Measurements from ENCODE around the gene CXCL17.

The CXCL17 gene

GRCh38 chr19:42440357-42441048 lies 2.2 kb downstream of the CXCL17 start:
- no peaks in the 10 kb centered on the region for H3K27me3 ChIP-seq
- no peaks in the 10 kb centered on the region for H3K36me3 ChIP-seq
- TF ChIP-seq Cebpa-rat (IDR thresholded peaks at IDR 0.05): no peak
- no peak overlapping the region for H3K4me3 ChIP-seq
- peaks cover 14 to 39% (median 24%) of the 10 kb centered on the region in 10 experiments for H3K4me1 ChIP-seq
- H3K4me2 ChIP-seq: peak overlapping the region; percentile 18 to 71 (median 57)
- H3K9ac ChIP-seq: no peak overlapping the region
- no peak overlapping the region for H3K27ac ChIP-seq
- H3K9me3 ChIP-seq (replicated peaks in 1 of 11): no peaks in the 10 kb centered on the region
- peaks cover 0 to 8% (median 0%) of the 10 kb centered on the region in 11 experiments; a peak in 5 of 22 replicates for H4K20me1 ChIP-seq

- peak overlapping the region in 6 of 11 experiments; percentile 2 to 35 (median 23); a peak in 7 of 22 replicates for H3K4me2 ChIP-seq
- peaks cover 0 to 5% (median 0%) of the 10 kb centered on the region in 11 experiments; a peak in 4 of 22 replicates for H4K20me1 ChIP-seq
- no peaks in the 10 kb centered on the region for H3K36me3 ChIP-seq
- no peak overlapping the region for H3K4me3 ChIP-seq
- H3K9me3 ChIP-seq (replicated peaks in 1 of 11): no peaks in the 10 kb centered on the region
- no peaks in the 10 kb centered on the region for H3K27me3 ChIP-seq
- H3K27ac ChIP-seq: no peak overlapping the region
- H3K9ac ChIP-seq: no peak overlapping the region
- peaks cover 11 to 33% (median 19%) of the 10 kb centered on the region in 10 experiments for H3K4me1 ChIP-seq
- TF ChIP-seq Cebpa-rat (IDR thresholded peaks at IDR 0.05): peak in 1 of 11 experiments; percentile 27; a peak in 1 of 22 replicates
Measured at GRCh38 chr19:42436006-42436405, 6.7 kb downstream of the CXCL17 start.

DNA sequence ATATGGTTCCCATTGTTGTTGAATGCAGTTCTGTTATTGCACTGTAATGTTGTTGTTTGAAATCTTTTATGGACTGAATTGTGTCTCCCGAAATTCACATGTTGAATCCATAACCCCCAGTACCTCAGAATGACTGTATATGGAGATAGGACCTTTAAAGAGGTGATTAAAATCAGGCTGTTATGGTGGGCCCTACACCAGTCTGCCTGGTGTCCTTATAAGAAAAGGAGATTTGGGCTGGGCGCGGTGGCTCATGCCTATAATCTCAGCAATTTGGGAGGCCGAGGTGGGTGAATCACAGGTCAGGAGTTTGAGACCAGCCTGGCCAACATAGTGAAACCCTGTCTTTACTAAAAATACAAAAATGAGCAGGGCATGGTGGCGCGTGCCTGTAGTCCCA lies 7.4 kb downstream of the CXCL17 start:
- H3K4me1 ChIP-seq: peaks cover 5 to 26% (median 12%) of the 10 kb centered on the region in 10 experiments; a peak in 16 of 20 replicates

GRCh38 chr19:42433503-42434260 lies 9.1 kb downstream of the CXCL17 start:
- TF ChIP-seq Cebpa-rat (IDR thresholded peaks at IDR 0.05): no peak
- Histone ChIP-seq H3K4me3 (no peak overlapping the region), H3K36me3 (no peaks in the 10 kb centered on the region), H3K9ac (no peak overlapping the region), H3K4me1 (peaks cover 4 to 25% (median 12%) of the 10 kb centered on the region in 10 experiments; a peak in 15 of 20 replicates), H3K27ac (no peak overlapping the region; a peak in 1 of 22 replicates), H3K9me3 (replicated peaks in 1 of 11) (no peaks in the 10 kb centered on the region), H3K27me3 (no peaks in the 10 kb centered on the region), H3K4me2 (peak overlapping the region in 4 of 11 experiments; percentile 13 to 23 (median 17); a peak in 4 of 22 replicates), H4K20me1 (no peaks in the 10 kb centered on the region; a peak in 1 of 22 replicates)

More for the DNA sequence above, 7.4 kb downstream of the CXCL17 start:
- H3K4me2 ChIP-seq: no peak overlapping the region; a peak in 1 of 22 replicates
- H3K9ac ChIP-seq: no peak overlapping the region
- no peak overlapping the region for H3K27ac ChIP-seq
- H3K4me3 ChIP-seq: no peak overlapping the region
- TF ChIP-seq Cebpa-rat (IDR thresholded peaks at IDR 0.05): no peak
- H4K20me1 ChIP-seq: no peaks in the 10 kb centered on the region; a peak in 1 of 22 replicates
- no peaks in the 10 kb centered on the region for H3K9me3 ChIP-seq (replicated peaks in 1 of 11)
- no peaks in the 10 kb centered on the region for H3K36me3 ChIP-seq
- no peaks in the 10 kb centered on the region for H3K27me3 ChIP-seq

DNA sequence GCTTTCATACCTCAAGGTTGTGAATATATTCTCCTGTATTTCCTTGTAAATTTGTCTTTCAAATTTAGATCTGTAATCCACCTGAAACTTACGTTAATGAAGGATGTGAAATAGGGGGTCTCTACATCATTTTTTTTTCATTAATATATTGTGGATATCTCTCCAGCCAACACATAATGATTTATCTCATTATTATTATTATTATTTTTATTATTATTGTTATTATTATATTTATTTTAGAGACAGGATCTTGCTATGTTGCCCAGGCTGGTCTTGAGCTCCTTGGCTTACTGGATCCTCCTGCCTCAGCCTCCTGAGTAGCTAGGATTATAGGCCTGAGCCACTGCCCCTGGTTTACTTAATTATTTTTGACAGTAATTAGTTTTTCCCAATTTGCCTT lies 11.3 kb downstream of the CXCL17 start:
- no peak overlapping the region for H3K4me3 ChIP-seq
- no peaks in the 10 kb centered on the region for H3K27me3 ChIP-seq
- TF ChIP-seq Cebpa-rat (IDR thresholded peaks at IDR 0.05): no peak
- no peaks in the 10 kb centered on the region for H3K9me3 ChIP-seq (replicated peaks in 1 of 11)
- H3K9ac ChIP-seq: no peak overlapping the region
- no peak overlapping the region for H3K27ac ChIP-seq
- peaks cover 5 to 18% (median 8%) of the 10 kb centered on the region in 10 experiments; a peak in 11 of 20 replicates for H3K4me1 ChIP-seq
- no peak overlapping the region for H3K4me2 ChIP-seq
- H3K36me3 ChIP-seq: no peaks in the 10 kb centered on the region
- H4K20me1 ChIP-seq: no peaks in the 10 kb centered on the region

- peaks cover 0 to 22% (median 11%) of the 10 kb centered on the region in 10 experiments; a peak in 17 of 20 replicates for H3K4me1 ChIP-seq
- H3K9me3 ChIP-seq (replicated peaks in 1 of 11): 0 out of 22 replicates have a peak, but pooled peaks cover 0 to 4% (median 0%) of the 10 kb centered on the region in 11 experiments
- TF ChIP-seq Cebpa-rat (IDR thresholded peaks at IDR 0.05): no peak
- H4K20me1 ChIP-seq: no peaks in the 10 kb centered on the region
- no peak overlapping the region for H3K4me2 ChIP-seq
- no peak overlapping the region for H3K4me3 ChIP-seq
- no peaks in the 10 kb centered on the region for H3K27me3 ChIP-seq
- H3K9ac ChIP-seq: no peak overlapping the region
- H3K27ac ChIP-seq: no peak overlapping the region
- no peaks in the 10 kb centered on the region for H3K36me3 ChIP-seq
Measured at GRCh38 chr19:42428676-42429075, 14.1 kb downstream of the CXCL17 start.

DNA sequence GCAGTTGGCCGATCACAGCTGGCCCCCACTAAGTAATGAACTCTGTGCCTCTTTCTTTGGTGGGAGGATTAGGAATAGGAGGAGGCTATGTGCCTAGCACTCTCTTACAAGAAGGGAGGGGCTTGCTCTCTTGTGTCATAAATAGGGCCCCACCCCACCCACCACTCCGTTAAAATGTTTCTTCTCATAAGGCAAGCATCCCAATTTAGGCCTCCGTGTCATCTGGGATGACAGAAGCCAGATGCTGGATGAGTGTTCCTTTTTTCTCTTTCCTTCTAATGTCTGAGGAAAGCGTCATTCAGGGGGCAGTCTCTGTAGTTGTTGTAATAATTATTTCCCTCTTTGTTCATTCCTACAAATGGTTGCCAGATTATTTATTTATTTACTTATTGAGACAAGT lies 15.4 kb downstream of the CXCL17 start, which contains the start of gene LIPE:
TSS of gene LIPE (minus strand) at position 76 of the 400 bp plus-strand sequence. CDS start 239 bp downstream, outside the sequence.
- H3K27me3 ChIP-seq: no peaks in the 10 kb centered on the region
- H3K9ac ChIP-seq: no peak within 1 kb of the TSS
- H3K4me1 ChIP-seq: peaks cover 10 to 26% (median 17%) of the 10 kb centered on the region in 10 experiments
- no peak for TF ChIP-seq Cebpa-rat (IDR thresholded peaks at IDR 0.05)
- no peak within 1 kb of the TSS for H3K4me3 ChIP-seq
- H4K20me1 ChIP-seq: peaks cover 0 to 6% (median 0%) of the 10 kb centered on the region in 11 experiments; a peak in 2 of 22 replicates
- 0 out of 22 replicates have a peak within 1 kb of the TSS, but pooled peaks of 3 of the 11 experiments have one; percentile 7 to 15 (median 12) for H3K4me2 ChIP-seq
- no peaks in the 10 kb centered on the region for H3K36me3 ChIP-seq
- 0 out of 22 replicates have a peak, but pooled peaks cover 0 to 4% (median 0%) of the 10 kb centered on the region in 11 experiments for H3K9me3 ChIP-seq (replicated peaks in 1 of 11)
- H3K27ac ChIP-seq: no peak within 1 kb of the TSS

GRCh38 chr19:42426643-42427042 lies 16.1 kb downstream of the CXCL17 start:
- H3K4me3 ChIP-seq: no peak overlapping the region
- no peak for TF ChIP-seq Cebpa-rat (IDR thresholded peaks at IDR 0.05)
- H4K20me1 ChIP-seq: peaks cover 0 to 12% (median 2%) of the 10 kb centered on the region in 11 experiments; a peak in 8 of 22 replicates
- no peaks in the 10 kb centered on the region for H3K27me3 ChIP-seq
- no peak overlapping the region for H3K27ac ChIP-seq
- H3K4me1 ChIP-seq: peaks cover 16 to 33% (median 23%) of the 10 kb centered on the region in 10 experiments
- no peak overlapping the region for H3K9ac ChIP-seq
- 0 out of 22 replicates have a peak overlapping the region, but pooled peaks of 2 of the 11 experiments have one; percentile 7 to 15 for H3K4me2 ChIP-seq
- 0 out of 22 replicates have a peak, but pooled peaks cover 0 to 4% (median 0%) of the 10 kb centered on the region in 11 experiments for H3K9me3 ChIP-seq (replicated peaks in 1 of 11)
- no peaks in the 10 kb centered on the region for H3K36me3 ChIP-seq

All from BLaER1 treated with 17β-estradiol and CSF1 and Interleukin-3, amounts not matched to agents 10 nM and 100 nM (cell line).